Skin of body (tissue), 2 donors: ENCODE data around the gene BAD. TPM values are rescaled to one million over a fixed set of nuclear protein-coding genes. Genes with fewer than 3 reads are reported as not detected.

ENCODE experiments used
- small RNA-seq: library from RNA; depleted of rRNA; stranded (forward); fragments of <200 nt; gene quantifications from one replicate; pipeline ENCODE3, GENCODE V24; 2014; ENCODE audit warnings: low replicate concordance
- total RNA-seq: library from RNA; depleted of rRNA; stranded (reverse); fragments of >200 nt; gene quantifications from one replicate; pipeline ENCODE4 v1.2.3, GENCODE V29; 2014

Gene BAD
- total RNA-seq, 1 donor from 2014 or later: 27.5 TPM

Small RNA genes within 50 kb of the gene (small RNA-seq; reads per million reads assigned to genes)
- gene RF00019: not detected

Other genes with a start within 250 kb of the BAD start
- gene FLRT1, start 248.7 kb downstream of the BAD start, total RNA-seq: 1.6 TPM
- 23.1 TPM for gene MACROD1, start 118.6 kb downstream of the BAD start, total RNA-seq
- 67.6 TPM for gene STIP1, start 98.5 kb downstream of the BAD start, total RNA-seq
- gene FERMT3, start 77.9 kb downstream of the BAD start, total RNA-seq: 7.2 TPM
- 13.7 TPM for gene TRPT1, start 58.5 kb downstream of the BAD start, total RNA-seq
- 13.7 TPM for gene NUDT22, start 58.4 kb downstream of the BAD start, total RNA-seq
- 15.2 TPM for gene DNAJC4, start 54.1 kb downstream of the BAD start, total RNA-seq
- 31.9 TPM for gene VEGFB, start 50.1 kb downstream of the BAD start, total RNA-seq
- 39.4 TPM for gene FKBP2, start 43.6 kb downstream of the BAD start, total RNA-seq
- 43.1 TPM for gene PPP1R14B, start 37.7 kb downstream of the BAD start, total RNA-seq
- gene PLCB3, start 33.1 kb downstream of the BAD start, total RNA-seq: 17.4 TPM
- 4.7 TPM for gene GPR137, start 1.2 kb upstream of the BAD start, total RNA-seq
- gene KCNK4, start 6.6 kb upstream of the BAD start, total RNA-seq: not detected
- 0.39 TPM for gene CATSPERZ, start 15.7 kb upstream of the BAD start, total RNA-seq
- gene ESRRA, start 20.9 kb upstream of the BAD start, total RNA-seq: 12.0 TPM
- gene TRMT112, start 32.9 kb upstream of the BAD start, total RNA-seq: 108 TPM
- 81.9 TPM for gene PRDX5, start 33.5 kb upstream of the BAD start, total RNA-seq
- gene CCDC88B, start 55.5 kb upstream of the BAD start, total RNA-seq: 5.9 TPM
- 9.7 TPM for gene RPS6KA4, start 74.5 kb upstream of the BAD start, total RNA-seq